ENCODE data around the gene PIK3IP1. TPM values are rescaled to one million over a fixed set of nuclear protein-coding genes. Genes with fewer than 3 reads are reported as not detected.

The PIK3IP1 gene
- total and polyA plus RNA-seq, 10 of the 15 experiments (the other 5 are each of a cell fraction or from before 2014, with no cell fraction given): 0.77 to 6.5 (median 3.0) TPM

GRCh38 chr22:31263896-31264640 lies 28.2 kb downstream of the PIK3IP1 start (continued):
- TF ChIP-seq CEBPZ (IDR thresholded peaks at IDR 0.05; ENCODE audit: low read depth, low read length) (no peak), MTA3 (IDR thresholded peaks at IDR 0.05; ENCODE audit: borderline replicate concordance, low read length) (no peak), MEF2B (IDR thresholded peaks at IDR 0.05; ENCODE audit: partially characterized antibody, poor library complexity, severe bottlenecking) (no peak), PML (IDR thresholded peaks at IDR 0.05; ENCODE audit: low read length) (no peak), CHD2 (IDR thresholded peaks at IDR 0.05; ENCODE audit: borderline replicate concordance, low read depth, low read length) (no peak), BRCA1 (IDR thresholded peaks at IDR 0.05; ENCODE audit: low read depth, low read length) (no peak), FOXM1 (IDR thresholded peaks at IDR 0.05; ENCODE audit: low read depth, low read length) (no peak), PAX8 (IDR thresholded peaks at IDR 0.05) (no peak), TARDBP (IDR thresholded peaks at IDR 0.05; ENCODE audit: borderline replicate concordance) (no peak), NBN (IDR thresholded peaks at IDR 0.05) (no peak), CHD4 (IDR thresholded peaks at IDR 0.05) (no peak)

Data from GM12878 (cell line).